ENCODE measurements around the gene MUC13.

DNA sequence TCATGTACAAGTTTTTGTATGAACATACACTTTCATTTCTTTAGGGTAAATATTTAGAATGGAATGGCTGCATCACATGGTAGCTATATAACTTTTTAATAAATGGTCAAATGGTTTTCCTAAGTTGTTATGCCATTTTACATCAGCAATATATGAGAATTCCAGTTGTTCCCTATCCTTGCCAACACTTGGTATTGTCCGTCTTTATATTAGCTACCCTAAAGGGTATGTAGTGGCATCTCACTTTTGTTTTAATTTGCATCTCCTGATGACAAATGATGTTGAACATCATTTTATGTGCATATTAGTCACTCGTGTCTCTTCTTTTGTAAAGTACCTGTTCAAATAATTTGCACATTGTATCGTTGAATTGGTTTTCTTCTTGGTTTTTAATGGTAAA is 2.5 kb upstream of the MUC13 start:
- TF ChIP-seq POLR2A (IDR thresholded peaks at IDR 0.05): no peak
- TF ChIP-seq, protein P1, sequence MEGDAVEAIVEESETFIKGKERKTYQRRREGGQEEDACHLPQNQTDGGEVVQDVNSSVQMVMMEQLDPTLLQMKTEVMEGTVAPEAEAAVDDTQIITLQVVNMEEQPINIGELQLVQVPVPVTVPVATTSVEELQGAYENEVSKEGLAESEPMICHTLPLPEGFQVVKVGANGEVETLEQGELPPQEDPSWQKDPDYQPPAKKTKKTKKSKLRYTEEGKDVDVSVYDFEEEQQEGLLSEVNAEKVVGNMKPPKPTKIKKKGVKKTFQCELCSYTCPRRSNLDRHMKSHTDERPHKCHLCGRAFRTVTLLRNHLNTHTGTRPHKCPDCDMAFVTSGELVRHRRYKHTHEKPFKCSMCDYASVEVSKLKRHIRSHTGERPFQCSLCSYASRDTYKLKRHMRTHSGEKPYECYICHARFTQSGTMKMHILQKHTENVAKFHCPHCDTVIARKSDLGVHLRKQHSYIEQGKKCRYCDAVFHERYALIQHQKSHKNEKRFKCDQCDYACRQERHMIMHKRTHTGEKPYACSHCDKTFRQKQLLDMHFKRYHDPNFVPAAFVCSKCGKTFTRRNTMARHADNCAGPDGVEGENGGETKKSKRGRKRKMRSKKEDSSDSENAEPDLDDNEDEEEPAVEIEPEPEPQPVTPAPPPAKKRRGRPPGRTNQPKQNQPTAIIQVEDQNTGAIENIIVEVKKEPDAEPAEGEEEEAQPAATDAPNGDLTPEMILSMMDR (IDR thresholded peaks at IDR 0.05): no peak
- TF ChIP-seq POLR2AphosphoS5 (IDR thresholded peaks at IDR 0.05): no peak
